ENCODE results near the gene FIZ1. TPM values are rescaled to one million over a fixed set of nuclear protein-coding genes. Genes with fewer than 3 reads are reported as not detected.

FIZ1 gene
- total RNA-seq, 1 experiment from 2014 or later, result 5.0 TPM

DNA sequence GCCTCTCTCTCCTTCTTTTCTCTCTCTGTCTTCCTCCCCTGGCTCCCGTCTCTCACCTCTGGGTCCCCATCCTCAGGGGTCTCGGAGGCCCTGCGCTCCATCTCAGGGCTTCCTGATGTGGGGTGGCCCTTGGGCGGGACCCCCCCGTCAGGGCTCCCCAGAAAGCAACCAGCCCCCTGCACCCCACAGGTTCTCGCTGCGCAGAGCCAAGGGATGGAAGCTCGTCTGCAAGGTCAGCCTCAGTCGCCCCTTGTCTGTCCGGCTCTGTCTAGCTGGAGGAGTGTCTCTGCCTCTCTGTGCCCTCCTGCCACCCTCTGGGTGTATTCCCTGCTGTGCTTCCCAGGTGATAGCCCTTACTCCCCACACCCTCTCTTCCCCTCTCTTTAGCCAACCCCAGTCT lies 53.9 kb downstream of the FIZ1 start, which contains the start of gene SBK3:
Gene SBK3 (minus strand): TSS at position 101 of the 400 bp plus-strand sequence. CDS start 0 bp downstream, at position 101.
- no peak for DNase-seq (ENCODE audit: extremely low read depth, low read depth)

DNA sequence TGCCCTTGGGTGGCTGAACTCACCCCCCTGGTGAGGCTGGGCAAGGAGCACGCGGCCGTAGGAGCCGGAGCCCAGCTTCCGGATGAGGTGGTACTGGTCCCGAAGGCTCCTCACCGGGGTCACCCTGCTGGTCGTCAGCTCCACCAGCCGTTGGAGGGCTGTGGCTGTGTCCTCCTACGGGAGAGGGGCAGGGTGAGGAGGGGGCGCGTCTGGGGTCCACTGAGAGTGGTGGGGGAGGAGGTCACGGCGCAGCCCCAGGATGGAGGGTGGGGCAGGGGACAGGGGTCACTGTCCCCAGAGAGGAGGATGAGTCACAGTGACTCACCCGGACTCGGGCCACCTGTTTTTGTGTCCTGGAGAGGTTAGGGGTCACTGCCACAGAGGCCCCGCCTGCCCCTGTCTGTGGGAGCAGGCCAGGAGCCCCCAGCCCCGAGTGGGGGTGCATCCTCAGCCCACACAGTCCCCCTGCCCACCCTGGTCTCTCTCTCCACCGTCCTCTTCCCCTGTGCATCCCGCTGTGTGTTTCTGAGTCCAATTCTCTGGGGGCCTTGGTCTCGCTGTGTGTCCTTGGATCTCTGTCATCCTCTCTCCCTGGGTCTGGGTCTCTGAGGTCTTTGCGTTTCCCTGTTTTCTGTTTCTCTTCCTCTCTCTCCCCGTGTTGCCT lies 54.4 kb downstream of the FIZ1 start:
- DNase-seq (ENCODE audit: extremely low read depth, low read depth), result no peak

DNA sequence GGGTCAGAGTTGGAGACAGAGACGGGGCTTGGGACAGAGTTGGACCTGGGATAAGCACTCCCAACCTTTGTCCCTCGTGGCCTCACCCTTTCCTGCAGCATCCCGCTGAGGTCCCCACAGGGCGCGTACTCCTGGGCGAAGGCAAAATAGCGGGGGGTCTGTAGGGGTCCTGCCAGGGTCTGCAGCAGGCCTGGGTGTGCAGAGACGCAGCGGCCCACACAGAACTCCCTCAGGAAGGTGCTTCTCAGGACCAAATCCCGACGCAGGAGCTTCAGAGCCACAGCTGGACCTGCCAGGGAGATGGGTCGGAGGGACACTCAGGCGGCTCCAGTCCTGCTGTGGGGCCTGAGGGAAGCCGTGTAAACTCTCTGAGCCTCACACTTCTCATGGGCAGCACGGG lies 55.3 kb downstream of the FIZ1 start:
- DNase-seq (ENCODE audit: extremely low read depth, low read depth), result no peak

DNA sequence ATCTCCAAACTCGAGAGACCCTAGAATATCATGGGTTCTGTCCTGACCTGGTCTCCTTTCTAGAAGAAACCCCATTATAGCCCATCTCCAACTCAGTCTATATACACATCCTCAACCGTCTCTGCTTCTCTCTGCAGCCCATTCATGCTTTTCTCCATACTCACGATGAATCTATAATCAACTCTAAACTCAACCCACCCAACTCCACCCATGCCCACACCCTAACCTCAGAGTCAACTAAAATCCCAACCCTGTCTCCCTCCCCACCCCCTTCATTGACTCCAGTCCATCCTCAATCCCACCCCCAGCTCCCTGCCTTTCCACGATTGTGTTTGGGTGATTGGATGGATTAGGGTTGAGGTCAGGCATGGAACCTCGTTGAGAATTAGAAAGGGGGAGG lies 55.8 kb downstream of the FIZ1 start:
- DNase-seq (ENCODE audit: extremely low read depth, low read depth), result no peak

DNA sequence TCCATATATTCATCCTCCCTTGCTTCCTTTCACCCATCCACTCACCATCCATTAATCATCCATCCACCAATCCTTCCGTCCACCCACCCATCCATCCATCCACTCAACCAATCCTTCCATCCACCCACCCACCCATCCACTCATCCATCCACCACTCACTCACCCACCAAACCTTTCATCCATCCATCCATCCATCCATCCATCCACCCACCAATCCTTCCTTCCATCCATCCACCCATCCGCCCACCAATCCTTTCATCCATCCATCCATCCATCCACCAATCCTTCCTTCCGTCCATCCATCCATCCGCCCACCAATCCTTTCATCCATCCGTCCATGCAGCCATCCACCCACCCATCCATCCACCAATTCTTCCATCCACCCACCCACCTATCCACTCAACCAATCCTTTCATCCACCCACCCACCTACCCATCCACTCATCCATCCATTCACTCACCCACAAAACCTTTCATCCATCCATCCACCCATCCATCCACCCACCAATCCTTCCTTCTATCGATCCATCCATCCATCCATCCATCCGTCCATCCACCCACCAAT lies 56.9 kb downstream of the FIZ1 start:
- no peak for DNase-seq (ENCODE audit: extremely low read depth, low read depth)

Other genes with a start within 250 kb of the FIZ1 start
- not detected in 2 replicates for gene COX6B2, start 244.8 kb downstream of the FIZ1 start, total RNA-seq (2014; rRNA removed; shearing (Covaris generic))
- gene GARIN5B, start 236.3 kb downstream of the FIZ1 start, total RNA-seq (2014; rRNA removed; shearing (Covaris generic)), result not detected in 2 replicates
- 0.32 and 0.84 TPM in 2 replicates for gene IL11, start 229.1 kb downstream of the FIZ1 start, total RNA-seq (2014; rRNA removed; shearing (Covaris generic))
- not detected in 2 replicates for gene TMEM190, start 222.7 kb downstream of the FIZ1 start, total RNA-seq (2014; rRNA removed; shearing (Covaris generic))
- gene TMEM238, start 215.2 kb downstream of the FIZ1 start, total RNA-seq (2014; rRNA removed; shearing (Covaris generic)), result 0.97 and 2.0 TPM in 2 replicates
- 426 and 465 TPM in 2 replicates for gene RPL28, start 213.6 kb downstream of the FIZ1 start, total RNA-seq (2014; rRNA removed; shearing (Covaris generic))
- gene UBE2S, start 191.7 kb downstream of the FIZ1 start, total RNA-seq (2014; rRNA removed; shearing (Covaris generic)), result 369 and 378 TPM in 2 replicates
- not detected in 2 replicates for gene SHISA7, start 156.2 kb downstream of the FIZ1 start, total RNA-seq (2014; rRNA removed; shearing (Covaris generic))
- gene ISOC2, start 137.9 kb downstream of the FIZ1 start, total RNA-seq (2014; rRNA removed; shearing (Covaris generic)), result 33.9 and 39.6 TPM in 2 replicates
- not detected in 2 replicates for gene C19orf85, start 134.8 kb downstream of the FIZ1 start, total RNA-seq (2014; rRNA removed; shearing (Covaris generic))
- gene ZNF628, start 122.9 kb downstream of the FIZ1 start, total RNA-seq (2014; rRNA removed; shearing (Covaris generic)), result 2.1 and 6.1 TPM in 2 replicates
- 3.9 and 4.5 TPM in 2 replicates for gene NAT14, start 114.3 kb downstream of the FIZ1 start, total RNA-seq (2014; rRNA removed; shearing (Covaris generic))
- gene SSC5D, start 111.1 kb downstream of the FIZ1 start, total RNA-seq (2014; rRNA removed; shearing (Covaris generic)), result 0.07 TPM in 1 of 2 replicates, not detected in the other
- gene SBK2, start 62.4 kb downstream of the FIZ1 start, total RNA-seq (2014; rRNA removed; shearing (Covaris generic)), result not detected in 2 replicates
- 0.32 TPM in 1 of 2 replicates, not detected in the other for gene SBK3, start 54.0 kb downstream of the FIZ1 start, total RNA-seq (2014; rRNA removed; shearing (Covaris generic))
- gene ZNF579, start 18.7 kb downstream of the FIZ1 start, total RNA-seq (2014; rRNA removed; shearing (Covaris generic)), result 2.1 and 3.2 TPM in 2 replicates
- 15.9 and 16.5 TPM in 2 replicates for gene ZNF524, start 771 bp upstream of the FIZ1 start, total RNA-seq (2014; rRNA removed; shearing (Covaris generic))
- 1.1 and 1.3 TPM in 2 replicates for gene ZNF865, start 6.1 kb upstream of the FIZ1 start, total RNA-seq (2014; rRNA removed; shearing (Covaris generic))
- gene ZNF784, start 25.0 kb upstream of the FIZ1 start, total RNA-seq (2014; rRNA removed; shearing (Covaris generic)), result 2.1 and 2.2 TPM in 2 replicates
- gene ZNF580, start 41.5 kb upstream of the FIZ1 start, total RNA-seq (2014; rRNA removed; shearing (Covaris generic)), result 8.9 and 13.6 TPM in 2 replicates
- 12.3 and 13.6 TPM in 2 replicates for gene ZNF581, start 44.1 kb upstream of the FIZ1 start, total RNA-seq (2014; rRNA removed; shearing (Covaris generic))
- gene CCDC106, start 48.7 kb upstream of the FIZ1 start, total RNA-seq (2014; rRNA removed; shearing (Covaris generic)), result 1.9 and 2.3 TPM in 2 replicates
- gene U2AF2, start 55.5 kb upstream of the FIZ1 start, total RNA-seq (2014; rRNA removed; shearing (Covaris generic)), result 68.3 and 72.4 TPM in 2 replicates
- gene EPN1, start 75.7 kb upstream of the FIZ1 start, total RNA-seq (2014; rRNA removed; shearing (Covaris generic)), result 32.8 and 35.9 TPM in 2 replicates
- gene NLRP9, start 138.9 kb upstream of the FIZ1 start, total RNA-seq (2014; rRNA removed; shearing (Covaris generic)), result not detected in 2 replicates
- not detected in 2 replicates for gene RFPL4A, start 159.6 kb upstream of the FIZ1 start, total RNA-seq (2014; rRNA removed; shearing (Covaris generic))
- gene RFPL4AL1, start 169.6 kb upstream of the FIZ1 start, total RNA-seq (2014; rRNA removed; shearing (Covaris generic)), result not detected in 2 replicates
- not detected in 2 replicates for gene NLRP11, start 232.5 kb upstream of the FIZ1 start, total RNA-seq (2014; rRNA removed; shearing (Covaris generic))
- gene NLRP4, start 237.0 kb upstream of the FIZ1 start, total RNA-seq (2014; rRNA removed; shearing (Covaris generic)), result not detected in 2 replicates

Measured in NCI-H460 (cell line).